Subcutaneous abdominal adipose tissue (tissue), 5 donors: ENCODE measurements around the gene EXOC3.
"Not testable (repeated sequence)": the region's sequence is repeated elsewhere in the genome, so short reads cannot be mapped to it uniquely, and the experiment has no call there.

Experiments used
- H3K27ac ChIP-seq: one replicate; pipeline ENCODE4 v1.7.0; 2013; ENCODE audit warnings: low read depth, mild to moderate bottlenecking, inconsistent platforms, low read length, moderate library complexity
- H3K27me3 ChIP-seq, 5 donors: one replicate each; pipeline ENCODE4 v1.7.0; 2013; ENCODE audit warnings: low read length in 5 of 5, inconsistent platforms in 1 of 5; ENCODE audit not compliant: control insufficient read depth in 5 of 5, insufficient read depth in 4 of 5
- H3K36me3 ChIP-seq, 5 donors: one replicate each; pipeline ENCODE4 v1.7.0; 2013; ENCODE audit warnings: low read length in 5 of 5; ENCODE audit not compliant: control insufficient read depth in 5 of 5, insufficient read depth in 5 of 5
- H3K4me1 ChIP-seq, 5 donors: one replicate each; pipeline ENCODE4 v1.7.0; 2013; ENCODE audit warnings: low read length in 5 of 5, mild to moderate bottlenecking in 3 of 5, moderate library complexity in 1 of 5; ENCODE audit not compliant: control insufficient read depth in 5 of 5, insufficient read depth in 5 of 5
- H3K4me3 ChIP-seq, 5 donors: one replicate each; pipeline ENCODE4 v1.7.0; 2013; ENCODE audit warnings: low read length in 5 of 5, low read depth in 1 of 5
- H3K9ac ChIP-seq, 5 donors: one replicate each; pipeline ENCODE4 v1.7.0; 2013; ENCODE audit warnings: low read length in 5 of 5, mild to moderate bottlenecking in 4 of 5, moderate library complexity in 3 of 5
- H3K9me3 ChIP-seq, 5 donors: one replicate each; pipeline ENCODE4 v1.7.0; 2013; ENCODE audit warnings: low read length in 5 of 5; ENCODE audit not compliant: control insufficient read depth in 5 of 5
- donor health status: healthy.
- donor health status: healthy.
- donor health status: healthy.
- donor health status: healthy.
- donor health status: healthy.

Gene EXOC3

DNA sequence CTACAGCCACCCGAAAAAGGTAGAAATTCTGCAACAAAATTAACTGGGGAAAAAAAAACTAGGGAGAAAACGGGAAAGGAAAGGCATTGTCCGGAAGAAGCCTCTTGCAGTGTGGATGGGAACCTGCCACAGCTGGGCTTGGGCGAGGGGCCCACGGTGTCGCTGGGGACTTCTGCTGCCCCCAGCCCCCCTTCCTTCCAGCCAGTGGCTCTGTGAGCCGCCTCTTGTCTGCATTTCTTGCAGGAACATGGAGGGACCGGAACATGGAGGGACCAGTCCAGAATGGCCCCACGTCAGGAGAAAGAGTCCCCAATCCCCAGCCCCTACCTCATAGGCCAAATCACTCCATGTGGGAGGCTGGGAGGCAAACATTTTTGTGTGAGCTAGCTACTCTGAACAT lies 36.9 kb upstream of the EXOC3 start:
- no peaks in the 10 kb centered on the region for H3K36me3 ChIP-seq
- H3K4me3 ChIP-seq: no peak overlapping the region
- peaks cover 0 to 4% (median 0%) of the 10 kb centered on the region in 5 donors for H3K4me1 ChIP-seq
- peaks cover 4 to 14% (median 11%) of the 10 kb centered on the region in 5 donors for H3K27me3 ChIP-seq
- H3K9me3 ChIP-seq: no peaks in the 10 kb centered on the region
- no peak overlapping the region for H3K27ac ChIP-seq
- H3K9ac ChIP-seq: no peak overlapping the region

DNA sequence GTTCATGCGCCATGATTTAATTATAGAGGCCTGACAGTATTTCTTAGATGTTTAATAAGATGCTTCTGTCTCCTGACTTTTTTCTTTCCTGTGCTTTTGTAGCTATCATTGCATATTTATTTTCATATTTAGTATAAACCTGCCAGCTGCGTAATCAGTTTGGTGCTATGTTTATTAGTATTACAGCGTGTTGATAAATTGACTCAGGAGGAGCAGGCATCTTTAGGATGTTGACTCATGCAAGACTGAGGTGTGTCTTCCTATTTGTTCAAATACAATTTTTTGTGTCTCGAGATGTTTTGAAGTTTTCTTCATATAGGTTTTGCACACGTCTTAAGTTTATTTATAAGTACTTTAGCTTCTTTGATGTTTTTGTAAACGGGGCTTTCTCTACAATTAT lies 35.9 kb upstream of the EXOC3 start:
- no peaks in the 10 kb centered on the region for H3K4me1 ChIP-seq
- H3K36me3 ChIP-seq: no peaks in the 10 kb centered on the region
- no peak overlapping the region for H3K4me3 ChIP-seq
- no peak overlapping the region for H3K9ac ChIP-seq
- H3K27ac ChIP-seq: no peak overlapping the region
- H3K9me3 ChIP-seq: no peaks in the 10 kb centered on the region
- peaks cover 0 to 8% (median under 1%) of the 10 kb centered on the region in 5 donors for H3K27me3 ChIP-seq

DNA sequence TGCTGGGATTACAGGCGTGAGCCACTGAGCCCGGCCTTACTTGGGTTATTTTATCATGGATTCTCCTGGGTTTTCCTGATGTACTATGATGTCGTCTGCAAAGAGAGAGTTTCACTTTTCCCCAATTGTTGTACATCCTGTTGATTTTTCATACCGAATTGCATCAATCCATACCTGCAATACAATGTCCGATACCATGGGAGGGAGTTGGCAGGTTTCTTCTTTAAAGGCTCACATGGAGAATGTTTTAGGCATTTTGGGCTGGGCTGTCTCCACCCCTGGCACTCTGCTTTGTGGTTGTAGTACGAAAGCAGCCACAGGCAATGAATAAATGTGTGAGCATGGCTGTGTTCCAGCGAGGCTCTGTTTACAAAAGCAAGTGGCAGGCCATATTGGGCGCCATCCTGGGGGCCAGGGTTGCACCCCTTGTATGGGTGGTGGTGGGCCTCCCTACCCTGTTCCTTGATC lies 35.1 kb upstream of the EXOC3 start:
- Histone ChIP-seq H3K9me3 (no peaks in the 10 kb centered on the region), H3K4me1 (no peaks in the 10 kb centered on the region), H3K36me3 (no peaks in the 10 kb centered on the region), H3K9ac (no peak overlapping the region), H3K4me3 (no peak overlapping the region), H3K27ac (no peak overlapping the region), H3K27me3 (peaks cover 0 to 8% (median 0%) of the 10 kb centered on the region in 5 donors)

- no peak overlapping the region for H3K27ac ChIP-seq
- no peaks in the 10 kb centered on the region for H3K9me3 ChIP-seq
- no peak overlapping the region for H3K9ac ChIP-seq
- H3K27me3 ChIP-seq: no peaks in the 10 kb centered on the region
- H3K36me3 ChIP-seq: no peaks in the 10 kb centered on the region
- no peak overlapping the region for H3K4me3 ChIP-seq
- peaks cover 0 to 8% (median 0%) of the 10 kb centered on the region in 5 donors for H3K4me1 ChIP-seq
Measured at GRCh38 chr5:410911-411517, 32.0 kb upstream of the EXOC3 start.

DNA sequence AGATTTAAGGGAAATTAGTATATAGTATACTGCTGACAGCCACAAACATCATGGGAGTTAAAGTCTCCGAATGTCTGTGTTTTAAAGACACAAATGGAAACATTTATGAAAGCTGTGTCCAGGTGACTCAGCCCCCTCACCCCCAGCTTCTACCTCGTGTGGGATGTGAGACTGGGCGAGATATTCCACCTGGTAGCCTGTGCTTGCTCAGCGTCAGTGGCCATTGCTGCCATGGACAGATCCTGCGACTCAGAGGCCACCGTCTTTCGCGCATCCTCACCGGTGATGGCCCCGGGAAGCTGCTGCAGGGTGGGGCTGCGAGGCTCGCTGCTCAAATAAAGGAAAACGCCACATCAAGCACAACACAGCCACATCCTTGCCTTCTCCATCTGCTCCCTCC lies 31.2 kb upstream of the EXOC3 start:
- no peaks in the 10 kb centered on the region for H3K27me3 ChIP-seq
- H3K36me3 ChIP-seq: no peaks in the 10 kb centered on the region
- peaks cover 0 to 9% (median 0%) of the 10 kb centered on the region in 5 donors for H3K4me1 ChIP-seq
- no peaks in the 10 kb centered on the region for H3K9me3 ChIP-seq
- H3K27ac ChIP-seq: no peak overlapping the region
- no peak overlapping the region for H3K4me3 ChIP-seq
- no peak overlapping the region for H3K9ac ChIP-seq

DNA sequence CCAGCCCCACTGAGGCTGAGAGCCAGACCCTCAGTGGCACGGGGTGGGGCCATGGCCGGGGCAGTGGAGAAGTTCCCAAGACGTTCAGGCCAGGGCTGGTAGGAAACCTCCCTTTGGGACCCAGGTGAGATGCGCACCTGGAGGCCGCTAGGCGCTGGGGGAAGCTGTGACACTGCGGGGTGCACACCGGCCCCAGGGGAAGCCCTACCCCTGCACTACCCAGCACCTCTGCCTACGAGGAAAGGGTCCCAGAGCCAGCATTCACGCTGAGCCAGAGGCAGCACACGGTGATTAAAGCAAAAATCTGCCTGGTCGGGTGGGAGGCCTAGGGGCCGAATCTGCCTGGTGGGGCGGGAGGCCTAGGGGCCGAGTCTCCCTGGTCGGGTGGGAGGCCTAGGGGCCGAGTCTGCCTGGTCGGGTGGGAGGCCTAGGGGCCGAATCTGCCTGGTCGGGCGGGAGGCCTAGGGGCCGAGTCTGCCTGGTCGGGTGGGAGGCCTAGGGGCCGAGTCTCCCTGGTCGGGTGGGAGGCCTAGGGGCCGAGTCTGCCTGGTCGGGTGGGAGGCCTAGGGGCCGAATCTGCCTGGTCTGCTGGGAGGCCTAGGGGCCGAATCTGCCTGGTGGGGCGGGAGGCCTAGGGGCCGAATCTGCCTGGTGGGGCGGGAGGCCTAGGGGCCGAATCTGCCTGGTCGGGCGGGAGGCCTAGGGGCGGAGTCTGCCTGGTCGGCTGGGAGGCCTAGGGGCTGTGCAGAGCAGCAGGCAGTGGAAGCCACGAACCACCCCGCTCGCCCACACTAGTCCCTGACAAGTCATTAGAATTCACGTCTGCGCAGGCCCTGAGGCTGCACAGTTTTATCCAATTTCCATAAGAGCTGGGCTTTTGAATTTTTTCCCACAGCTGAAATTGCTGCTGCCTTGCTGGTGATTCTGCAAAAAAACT lies 27.7 kb upstream of the EXOC3 start:
- H3K4me1 ChIP-seq, H3K9me3 ChIP-seq, H3K27me3 ChIP-seq, H3K4me3 ChIP-seq, H3K27ac ChIP-seq, H3K36me3 ChIP-seq: not testable (repeated sequence)
- peak overlapping the region in 1 of 5 donors; percentile 90 for H3K9ac ChIP-seq

DNA sequence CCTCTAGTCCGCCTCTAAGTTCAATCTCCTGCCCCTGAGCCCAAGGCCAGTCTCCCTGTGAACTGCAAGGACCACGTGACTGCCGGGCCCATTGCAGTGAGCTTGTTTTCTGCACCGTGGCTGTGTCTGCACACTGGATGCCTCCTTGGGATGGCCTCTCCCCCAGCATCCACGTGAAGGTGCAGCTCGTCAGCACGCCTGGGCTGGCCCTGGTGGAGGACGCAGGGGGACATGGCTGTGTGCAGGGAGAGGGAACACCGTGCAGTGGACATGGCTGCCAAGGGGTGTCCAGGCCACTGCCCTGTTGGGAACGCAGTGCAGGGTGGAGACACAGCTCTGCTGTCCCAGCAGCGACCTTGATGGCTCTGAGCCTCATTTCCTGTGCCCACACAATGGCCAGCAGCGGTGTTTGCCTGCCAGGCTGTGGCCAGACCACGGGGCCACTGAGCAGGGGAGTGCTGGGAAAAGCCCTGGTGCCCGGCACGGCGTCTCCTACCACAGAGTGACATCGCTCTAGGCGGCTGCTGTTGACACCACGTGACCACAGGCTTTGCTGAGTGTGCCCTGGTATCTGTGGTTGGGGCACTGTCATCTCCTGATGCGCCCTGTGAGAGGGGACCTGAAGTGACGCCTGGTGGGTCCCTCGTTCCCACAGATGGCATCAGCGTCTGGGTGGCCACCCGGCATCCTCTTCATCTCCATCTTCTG lies 26.9 kb upstream of the EXOC3 start:
- Histone ChIP-seq H3K9me3 (no peaks in the 10 kb centered on the region), H3K27ac (no peak overlapping the region), H3K4me1 (peaks cover 0 to 9% (median 0%) of the 10 kb centered on the region in 5 donors), H3K9ac (peak overlapping the region in 1 of 5 donors; percentile 90), H3K27me3 (no peaks in the 10 kb centered on the region), H3K4me3 (no peak overlapping the region), H3K36me3 (no peaks in the 10 kb centered on the region)

- Histone ChIP-seq H3K4me3 (no peak overlapping the region), H3K9me3 (no peaks in the 10 kb centered on the region), H3K27ac (no peak overlapping the region)
Measured at GRCh38 chr5:416636-416960, 26.4 kb upstream of the EXOC3 start.

DNA sequence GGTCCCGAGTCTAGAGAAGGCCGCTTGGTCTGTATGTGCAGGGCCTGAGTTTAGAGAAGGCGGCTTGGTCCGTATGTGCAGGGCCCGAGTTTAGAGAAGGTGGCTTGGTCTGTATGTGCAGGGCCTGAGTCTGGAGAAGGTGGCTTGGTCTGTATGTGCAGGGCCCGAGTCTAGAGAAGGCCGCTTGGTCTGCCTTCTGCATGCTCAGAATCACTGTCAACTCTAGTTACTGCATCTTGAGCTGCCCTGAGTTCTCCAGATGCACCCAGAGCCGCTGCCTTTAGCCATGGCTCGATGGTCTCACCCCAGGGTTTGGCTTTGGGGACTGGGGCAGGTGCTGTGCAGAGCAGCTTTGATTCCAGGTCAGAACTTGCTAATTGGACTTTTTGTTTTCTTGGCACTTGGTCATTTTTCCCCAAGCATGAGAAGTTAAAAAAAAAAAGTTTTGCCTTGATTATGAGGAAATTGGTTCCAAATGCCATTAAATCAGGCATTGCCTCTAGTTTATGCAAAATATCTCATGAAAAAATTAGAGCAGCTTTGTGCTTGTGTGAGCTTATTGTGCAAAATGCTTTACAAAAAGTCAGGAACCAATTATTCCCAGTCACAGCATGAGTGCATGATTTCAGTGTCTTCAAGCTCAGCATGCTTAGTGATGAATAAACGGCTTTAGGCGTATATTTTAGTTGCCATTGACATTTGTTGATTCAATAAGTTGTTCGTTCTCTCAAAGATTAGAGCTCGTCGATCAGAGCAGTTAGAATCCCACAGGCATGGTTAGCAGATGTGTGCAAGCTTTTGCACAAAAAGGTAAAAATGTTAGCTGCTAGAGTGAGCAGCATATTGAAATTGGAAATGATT lies 25.4 kb upstream of the EXOC3 start:
- Histone ChIP-seq H3K27ac (no peak overlapping the region), H3K4me1 (peaks cover 0 to 9% (median 0%) of the 10 kb centered on the region in 5 donors), H3K9me3 (no peaks in the 10 kb centered on the region)

More at GRCh38 chr5:416636-416960, 26.4 kb upstream of the EXOC3 start:
- H3K27me3 ChIP-seq: no peaks in the 10 kb centered on the region
- H3K36me3 ChIP-seq: no peaks in the 10 kb centered on the region
- peaks cover 0 to 9% (median 0%) of the 10 kb centered on the region in 5 donors for H3K4me1 ChIP-seq
- H3K9ac ChIP-seq: no peak overlapping the region

More for the DNA sequence above, 25.4 kb upstream of the EXOC3 start:
- no peak overlapping the region for H3K9ac ChIP-seq
- no peaks in the 10 kb centered on the region for H3K36me3 ChIP-seq
- H3K27me3 ChIP-seq: no peaks in the 10 kb centered on the region
- no peak overlapping the region for H3K4me3 ChIP-seq
